Nephron progenitor cell (in vitro differentiated cells): Measurements from ENCODE around the gene EXOC6B.

Source experiments
- DNase-seq: peaks from one replicate; pipeline ENCODE4 v3.0.0; 2021
- H3K27ac Mint-ChIP-seq: 2 replicates; pipeline ENCODE4 v1.8.0; 2021; ENCODE audit warnings: mild to moderate bottlenecking, moderate library complexity, mixed read lengths
- H3K27me3 Mint-ChIP-seq: 2 replicates; pipeline ENCODE4 v1.8.0; 2021; ENCODE audit warnings: mild to moderate bottlenecking, low read depth, mixed read lengths; ENCODE audit not compliant: poor library complexity
- H3K36me3 Mint-ChIP-seq: 2 replicates; pipeline ENCODE4 v1.8.0; 2021; ENCODE audit warnings: low read depth, mixed read lengths
- H3K4me1 Mint-ChIP-seq: 2 replicates; pipeline ENCODE4 v1.8.0; 2021; ENCODE audit warnings: mixed read lengths
- H3K4me3 Mint-ChIP-seq: 2 replicates; pipeline ENCODE4 v1.8.0; 2021; ENCODE audit warnings: mild to moderate bottlenecking, moderate library complexity, mixed read lengths
- H3K9me3 Mint-ChIP-seq: 2 replicates; pipeline ENCODE4 v1.8.0; 2021; ENCODE audit warnings: mild to moderate bottlenecking, moderate library complexity, mixed read lengths
- TF ChIP-seq, protein P1 (sequence below): fragments of 200-600 bp; sonication (generic); IDR thresholded peaks from 2 replicates; pipeline ENCODE4 v1.5.0; 2021; ENCODE audit warnings: antibody characterized with exemption

The EXOC6B gene

DNA sequence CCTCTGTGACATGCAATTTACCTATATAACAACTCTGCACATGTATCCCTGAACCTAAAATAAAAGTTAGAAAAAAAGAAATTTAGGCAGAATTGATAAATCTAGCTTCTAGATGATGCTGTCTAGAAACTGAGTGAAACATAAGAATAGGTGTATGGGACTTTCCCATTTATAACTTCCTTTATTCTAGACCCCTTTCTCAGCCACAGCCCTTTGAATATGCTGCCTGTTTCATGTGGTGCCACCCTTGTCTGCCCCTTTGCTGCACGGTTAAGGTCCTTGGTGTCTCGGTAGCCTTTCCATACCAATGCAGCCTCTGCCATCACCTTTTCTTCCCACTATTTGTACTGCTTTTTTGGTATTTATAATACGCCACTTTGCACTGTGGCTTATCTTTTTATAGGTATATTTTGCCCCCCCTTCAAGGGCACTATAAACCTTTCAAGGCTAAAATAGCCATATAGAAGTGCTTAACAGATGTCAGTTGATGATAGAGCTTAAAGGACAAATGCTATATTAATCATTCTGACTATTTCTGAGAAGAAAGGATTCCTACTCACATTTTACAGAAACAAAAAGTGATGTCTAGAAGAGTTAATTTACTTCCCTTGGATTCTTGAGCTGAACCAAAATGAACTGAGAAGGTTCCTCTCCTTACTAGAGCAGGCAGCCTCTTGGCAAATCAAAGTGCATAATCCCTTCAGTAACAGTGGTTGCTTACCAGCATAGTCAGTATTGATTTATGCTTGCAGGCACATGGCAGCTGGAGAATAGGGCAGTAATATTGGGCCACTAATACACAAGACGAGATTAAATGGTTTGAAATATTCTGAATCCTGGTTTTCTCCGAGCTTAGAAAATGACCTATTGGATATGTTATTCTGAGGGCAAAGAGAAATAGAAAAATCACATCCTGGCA lies 590.1 kb downstream of the EXOC6B start:
- Mint-ChIP-seq H3K4me1 (no peaks in the 10 kb centered on the region), H3K9me3 (no peaks in the 10 kb centered on the region), H3K27me3 (peaks cover 3% of the 10 kb centered on the region), H3K27ac (no peak overlapping the region), H3K4me3 (no peak overlapping the region), H3K36me3 (no peaks in the 10 kb centered on the region)
- DNase-seq = no peak
- TF ChIP-seq, protein P1, sequence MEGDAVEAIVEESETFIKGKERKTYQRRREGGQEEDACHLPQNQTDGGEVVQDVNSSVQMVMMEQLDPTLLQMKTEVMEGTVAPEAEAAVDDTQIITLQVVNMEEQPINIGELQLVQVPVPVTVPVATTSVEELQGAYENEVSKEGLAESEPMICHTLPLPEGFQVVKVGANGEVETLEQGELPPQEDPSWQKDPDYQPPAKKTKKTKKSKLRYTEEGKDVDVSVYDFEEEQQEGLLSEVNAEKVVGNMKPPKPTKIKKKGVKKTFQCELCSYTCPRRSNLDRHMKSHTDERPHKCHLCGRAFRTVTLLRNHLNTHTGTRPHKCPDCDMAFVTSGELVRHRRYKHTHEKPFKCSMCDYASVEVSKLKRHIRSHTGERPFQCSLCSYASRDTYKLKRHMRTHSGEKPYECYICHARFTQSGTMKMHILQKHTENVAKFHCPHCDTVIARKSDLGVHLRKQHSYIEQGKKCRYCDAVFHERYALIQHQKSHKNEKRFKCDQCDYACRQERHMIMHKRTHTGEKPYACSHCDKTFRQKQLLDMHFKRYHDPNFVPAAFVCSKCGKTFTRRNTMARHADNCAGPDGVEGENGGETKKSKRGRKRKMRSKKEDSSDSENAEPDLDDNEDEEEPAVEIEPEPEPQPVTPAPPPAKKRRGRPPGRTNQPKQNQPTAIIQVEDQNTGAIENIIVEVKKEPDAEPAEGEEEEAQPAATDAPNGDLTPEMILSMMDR = no peak

DNA sequence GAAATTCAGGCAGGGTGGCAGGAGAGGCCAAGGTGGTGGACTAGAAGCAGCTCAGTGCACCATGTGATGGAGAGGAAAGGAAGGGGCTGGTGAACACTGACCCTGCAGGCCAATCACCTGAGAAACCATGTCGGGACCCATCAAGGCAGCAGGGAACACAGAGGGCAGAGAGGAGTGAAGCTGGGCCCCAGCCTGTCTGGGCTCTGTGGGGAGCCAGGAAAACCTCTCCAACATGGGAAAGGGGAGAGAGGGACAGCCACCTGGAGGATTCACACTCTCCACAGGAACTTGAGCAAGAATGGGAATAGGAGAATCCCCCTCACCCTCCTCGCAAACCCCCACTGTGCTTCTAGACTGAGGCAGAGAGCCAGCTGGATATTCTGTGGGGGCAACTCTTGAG lies 592.6 kb downstream of the EXOC6B start:
- DNase-seq = no peak
- Mint-ChIP-seq H3K36me3 (no peaks in the 10 kb centered on the region), H3K9me3 (no peaks in the 10 kb centered on the region), H3K4me1 (no peaks in the 10 kb centered on the region), H3K27ac (no peak overlapping the region), H3K27me3 (peaks cover 3% of the 10 kb centered on the region), H3K4me3 (no peak overlapping the region)
- TF ChIP-seq, protein P1 = no peak

DNA sequence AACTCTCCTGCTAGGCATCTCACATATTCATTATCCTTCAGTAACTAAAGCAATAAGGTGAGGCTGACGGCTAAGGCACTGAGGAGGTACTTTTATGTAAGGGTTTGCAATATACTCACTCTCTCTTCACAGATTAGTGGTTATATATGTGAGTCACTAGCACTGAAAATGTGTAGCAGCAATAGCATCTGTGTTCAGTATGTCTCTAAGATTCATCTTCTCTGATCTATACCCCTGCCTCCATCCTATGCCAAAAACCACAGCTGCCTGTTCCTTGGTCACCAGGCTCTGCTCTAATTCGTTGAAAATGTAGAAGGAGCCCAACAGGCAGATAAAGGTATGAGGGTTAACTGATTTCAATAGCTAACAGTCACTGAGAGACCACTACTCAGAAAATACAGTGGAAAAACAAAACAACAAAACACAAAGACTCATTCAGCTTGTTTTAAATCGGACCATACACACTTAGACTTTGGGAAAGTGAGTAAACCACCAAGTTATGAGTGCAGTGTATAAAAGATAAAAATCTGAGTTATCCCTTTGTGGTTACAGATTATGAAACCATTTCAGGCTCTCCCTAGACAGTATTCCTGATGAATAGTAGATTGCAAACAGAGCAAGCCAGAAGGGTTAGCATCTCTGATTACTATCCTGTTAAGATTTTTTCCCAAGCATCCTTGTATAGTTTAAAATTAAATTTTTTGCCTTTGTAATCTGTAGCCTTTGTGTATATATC lies 602.8 kb downstream of the EXOC6B start:
- Mint-ChIP-seq H3K36me3 (no peaks in the 10 kb centered on the region), H3K4me1 (peaks cover 5% of the 10 kb centered on the region), H3K9me3 (peaks cover 4% of the 10 kb centered on the region), H3K27ac (no peak overlapping the region), H3K4me3 (no peak overlapping the region), H3K27me3 (no peaks in the 10 kb centered on the region)
- TF ChIP-seq, protein P1 = no peak
- DNase-seq = no peak

DNA sequence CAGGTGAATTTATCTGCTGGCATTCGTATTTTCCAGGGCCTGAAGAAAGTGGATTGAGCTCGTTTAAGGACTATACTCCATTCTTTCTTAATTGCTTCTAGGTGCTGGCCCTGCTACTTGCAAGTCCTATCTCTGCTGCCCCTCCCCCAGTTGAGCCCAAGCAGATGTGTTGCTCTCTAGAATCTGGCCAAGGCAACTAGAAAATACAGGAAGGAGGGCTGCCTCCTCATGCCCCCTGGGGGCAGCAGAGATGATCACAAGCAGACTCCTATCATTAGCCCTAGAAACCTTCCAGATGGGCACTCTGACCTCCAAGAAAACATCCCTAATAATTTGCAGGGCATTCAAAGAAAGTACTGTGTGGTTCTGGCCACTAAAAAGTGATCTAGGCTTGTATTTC lies 605.7 kb downstream of the EXOC6B start:
- TF ChIP-seq, protein P1 = peak; percentile 40
- no peaks in the 10 kb centered on the region for H3K36me3 Mint-ChIP-seq
- DNase-seq = peak; percentile 32
- H3K27ac Mint-ChIP-seq = no peak overlapping the region
- peaks cover 5% of the 10 kb centered on the region for H3K4me1 Mint-ChIP-seq
- H3K9me3 Mint-ChIP-seq = no peaks in the 10 kb centered on the region
- H3K27me3 Mint-ChIP-seq = no peaks in the 10 kb centered on the region
- no peak overlapping the region for H3K4me3 Mint-ChIP-seq

DNA sequence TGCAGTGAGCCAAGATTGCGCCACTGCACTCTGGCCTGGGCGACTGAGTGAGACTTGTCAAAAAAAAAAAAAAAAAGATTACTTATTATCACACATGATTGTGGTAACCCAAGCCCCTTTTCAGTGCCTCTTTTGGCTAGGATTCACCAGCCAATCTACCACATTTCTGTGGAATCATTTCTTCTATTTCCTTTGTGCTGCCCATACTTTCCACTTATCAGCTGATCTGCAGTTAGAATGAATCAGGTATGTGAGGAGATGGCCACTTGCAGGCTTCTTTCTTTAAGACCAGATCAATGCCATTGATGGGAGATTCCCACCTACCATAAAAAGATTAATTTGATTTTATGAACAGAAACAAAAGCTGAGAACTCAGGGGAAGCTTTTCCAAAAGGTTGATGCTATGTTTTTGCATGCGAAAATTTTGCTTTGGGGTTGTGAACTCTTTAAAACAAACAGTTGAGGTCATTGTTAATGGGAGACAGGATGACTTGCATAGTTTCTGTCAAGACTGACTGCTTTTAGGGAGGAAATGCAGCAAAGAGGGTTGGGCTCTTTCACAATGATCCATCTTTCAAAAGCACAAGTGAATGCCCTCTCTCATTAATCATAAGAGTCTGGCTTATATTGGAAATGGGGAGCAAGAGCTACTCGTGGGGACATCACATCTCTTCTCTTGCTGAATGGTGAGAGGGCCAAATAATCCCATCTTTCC lies 611.2 kb downstream of the EXOC6B start:
- no peak overlapping the region for H3K27ac Mint-ChIP-seq
- DNase-seq = no peak

More for the DNA sequence above, 611.2 kb downstream of the EXOC6B start:
- Mint-ChIP-seq H3K4me1 (no peaks in the 10 kb centered on the region), H3K27me3 (peaks cover 2% of the 10 kb centered on the region), H3K36me3 (no peaks in the 10 kb centered on the region), H3K4me3 (no peak overlapping the region), H3K9me3 (no peaks in the 10 kb centered on the region)
- TF ChIP-seq, protein P1 = no peak
